ENCODE data around the gene ANK3.

- TF ChIP-seq POLR2AphosphoS5 (IDR thresholded peaks at IDR 0.05; ENCODE audit: low read depth, low read length) (no peak), REST (IDR thresholded peaks at IDR 0.05; ENCODE audit: insufficient read depth in 1 of 2, low read depth in 2 of 2, low read length in 2 of 2) (no peak)
Measured at GRCh38 chr10:60282771-60283353, 106.8 kb downstream of the ANK3 start.
